HepG2 (cell line): ENCODE measurements around the gene GJC1. TPM values are rescaled to one million over a fixed set of nuclear protein-coding genes. Genes with fewer than 3 reads are reported as not detected.
A peak's percentile ranks its signal among the peaks of the same experiment; 100 is the strongest.

Source experiments
- E2F2 ChIP-seq: sonication (generic); formaldehyde crosslinking; IDR thresholded peaks from 2 replicates; pipeline ENCODE4 v1.4.0; 2020; ENCODE audit warnings: missing genetic modification reagents, borderline replicate concordance
- HIVEP1 ChIP-seq: sonication (generic); formaldehyde crosslinking; IDR thresholded peaks from 2 replicates; pipeline ENCODE4 v1.4.0; 2020; ENCODE audit warnings: mild to moderate bottlenecking, missing genetic modification reagents
- HOXA5 ChIP-seq: sonication (generic); formaldehyde crosslinking; IDR thresholded peaks from 2 replicates; pipeline ENCODE4 v1.4.0; 2020; ENCODE audit warnings: missing genetic modification reagents
- JDP2 ChIP-seq: sonication (generic); formaldehyde crosslinking; IDR thresholded peaks from 2 replicates; pipeline ENCODE4 v1.8.1; 2022; ENCODE audit warnings: missing genetic modification reagents, borderline replicate concordance
- KLF15 ChIP-seq: sonication (generic); formaldehyde crosslinking; IDR thresholded peaks from 2 replicates; pipeline ENCODE4 v1.8.1; 2023; ENCODE audit warnings: borderline replicate concordance, mild to moderate bottlenecking, inconsistent platforms, missing genetic modification reagents, mixed read lengths
- LRRFIP1 ChIP-seq: sonication (generic); formaldehyde crosslinking; conservative IDR thresholded peaks from 2 replicates; pipeline ENCODE4 v1.4.0; 2020; ENCODE audit warnings: missing genetic modification reagents
- POGK ChIP-seq: sonication (generic); formaldehyde crosslinking; conservative IDR thresholded peaks from 2 replicates; pipeline ENCODE4 v1.8.0; 2022; ENCODE audit warnings: mild to moderate bottlenecking, moderate library complexity, missing genetic modification reagents
- PTBP1 ChIP-seq: fragments of 200-400 bp; formaldehyde crosslinking; IDR thresholded peaks from 2 replicates; pipeline ENCODE4 v1.6.1; 2018; ENCODE audit warnings: low read length, low read depth; ENCODE audit not compliant: poor library complexity, severe bottlenecking
- RARG ChIP-seq: sonication (generic); formaldehyde crosslinking; IDR thresholded peaks from 2 replicates; pipeline ENCODE4 v1.4.0; 2020; ENCODE audit warnings: low read depth, mild to moderate bottlenecking, missing genetic modification reagents
- RERE ChIP-seq: IDR thresholded peaks from 2 replicates; pipeline ENCODE4 v1.6.1; 2016; ENCODE audit warnings: low read depth, missing genetic modification reagents, missing compliant biosample characterization
- ZNF33B ChIP-seq: sonication (generic); formaldehyde crosslinking; IDR thresholded peaks from 2 replicates; pipeline ENCODE4 v1.5.1; 2020; ENCODE audit warnings: mild to moderate bottlenecking, missing genetic modification reagents
- polyA plus RNA-seq, 8 experiments: library from polyadenylated mRNA; depleted of rRNA in 3 of 8; stranded (reverse) in 7 of 8; unstranded in 1 of 8; fragments of >200 nt; fragmentation: Illumina TruSeq in 4 of 8; extraction: Trizol in 4 of 8; gene quantifications; 2 replicates each; pipeline versions ENCODE4 v1.2.1 to v1.2.3, GENCODE V29; 2011 to 2016; ENCODE audit warnings: low read depth in 4 of 8, missing spikeins in 1 of 8, mixed read lengths in 1 of 8; ENCODE audit not compliant: insufficient read depth in 1 of 8
- total RNA-seq, 5 experiments: library from RNA; depleted of rRNA; stranded (reverse); fragments of >200 nt; fragmentation: Illumina TruSeq; extraction: Trizol; gene quantifications; 2 replicates each; pipeline ENCODE4 v1.2.3, GENCODE V29; 2016; ENCODE audit warnings: low read depth in 1 of 5
- TF ChIP-seq, protein P1 (sequence below): conservative IDR thresholded peaks from 2 replicates; pipeline ENCODE4 v1.6.1; 2018; ENCODE audit warnings: missing genetic modification reagents
- TF ChIP-seq, protein P2 (sequence below): sonication (generic); formaldehyde crosslinking; IDR thresholded peaks from 2 replicates; pipeline ENCODE4 v1.4.0; 2020; ENCODE audit warnings: mild to moderate bottlenecking, missing genetic modification reagents

The GJC1 gene
- total and polyA plus RNA-seq, 2 of the 13 experiments (the other 11 are each of a cell fraction or from before 2014, with no cell fraction given): 1.7 TPM

- TF ChIP-seq HOXA5 (0 out of 2 replicates have a peak, but pooled peaks have one; percentile 2), KLF15 (CRISPR knock-in tag) (no peak), RERE (no peak), E2F2 (no peak), ZNF33B (no peak), POGK (CRISPR knock-in tag) (0 out of 2 replicates have a peak, but pooled peaks have one; percentile 24), HIVEP1 (peak; percentile 59; the same call in 1 of the 2 replicates), RARG (CRISPR knock-in tag) (no peak), PTBP1 (no peak), JDP2 (CRISPR knock-in tag) (no peak), LRRFIP1 (no peak)
- TF ChIP-seq, protein P1, sequence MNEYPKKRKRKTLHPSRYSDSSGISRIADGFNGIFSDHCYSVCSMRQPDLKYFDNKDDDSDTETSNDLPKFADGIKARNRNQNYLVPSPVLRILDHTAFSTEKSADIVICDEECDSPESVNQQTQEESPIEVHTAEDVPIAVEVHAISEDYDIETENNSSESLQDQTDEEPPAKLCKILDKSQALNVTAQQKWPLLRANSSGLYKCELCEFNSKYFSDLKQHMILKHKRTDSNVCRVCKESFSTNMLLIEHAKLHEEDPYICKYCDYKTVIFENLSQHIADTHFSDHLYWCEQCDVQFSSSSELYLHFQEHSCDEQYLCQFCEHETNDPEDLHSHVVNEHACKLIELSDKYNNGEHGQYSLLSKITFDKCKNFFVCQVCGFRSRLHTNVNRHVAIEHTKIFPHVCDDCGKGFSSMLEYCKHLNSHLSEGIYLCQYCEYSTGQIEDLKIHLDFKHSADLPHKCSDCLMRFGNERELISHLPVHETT (CRISPR knock-in tag): no peak
- TF ChIP-seq, protein P2, sequence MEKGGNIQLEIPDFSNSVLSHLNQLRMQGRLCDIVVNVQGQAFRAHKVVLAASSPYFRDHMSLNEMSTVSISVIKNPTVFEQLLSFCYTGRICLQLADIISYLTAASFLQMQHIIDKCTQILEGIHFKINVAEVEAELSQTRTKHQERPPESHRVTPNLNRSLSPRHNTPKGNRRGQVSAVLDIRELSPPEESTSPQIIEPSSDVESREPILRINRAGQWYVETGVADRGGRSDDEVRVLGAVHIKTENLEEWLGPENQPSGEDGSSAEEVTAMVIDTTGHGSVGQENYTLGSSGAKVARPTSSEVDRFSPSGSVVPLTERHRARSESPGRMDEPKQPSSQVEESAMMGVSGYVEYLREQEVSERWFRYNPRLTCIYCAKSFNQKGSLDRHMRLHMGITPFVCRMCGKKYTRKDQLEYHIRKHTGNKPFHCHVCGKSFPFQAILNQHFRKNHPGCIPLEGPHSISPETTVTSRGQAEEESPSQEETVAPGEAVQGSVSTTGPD (CRISPR knock-in tag): no peak
Measured at GRCh38 chr17:44830359-44831288, 537 bp upstream of the GJC1 start (continued).
